HUES6 (cell line): Measurements from ENCODE around the gene ZNF479.
"Not testable (repeated sequence)": the region's sequence is repeated elsewhere in the genome, so short reads cannot be mapped to it uniquely, and the experiment has no call there.

ENCODE experiments used
- H3K27ac ChIP-seq: 2 replicates; pipeline ENCODE4 v1.7.0; 2013; ENCODE audit warnings: low read depth, mild to moderate bottlenecking, low read length, inconsistent platforms
- H3K27me3 ChIP-seq: 2 replicates; pipeline ENCODE4 v1.6.1; 2013; ENCODE audit warnings: low read length; ENCODE audit not compliant: control insufficient read depth, insufficient read depth
- H3K36me3 ChIP-seq: 2 replicates; pipeline ENCODE4 v1.6.1; 2013; ENCODE audit warnings: low read length; ENCODE audit not compliant: control insufficient read depth, insufficient read depth
- H3K4me1 ChIP-seq: 2 replicates; pipeline ENCODE4 v1.6.1; 2013; ENCODE audit warnings: low read length; ENCODE audit not compliant: control insufficient read depth, insufficient read depth
- H3K4me3 ChIP-seq: 2 replicates; pipeline ENCODE4 v1.5.1; 2013; ENCODE audit warnings: low read depth, low read length
- H3K9ac ChIP-seq: one replicate; pipeline ENCODE4 v1.6.1; 2013; ENCODE audit warnings: mild to moderate bottlenecking, low read length
- H3K9me3 ChIP-seq: 2 replicates; pipeline ENCODE4 v1.6.1; 2013; ENCODE audit warnings: low read depth, low read length; ENCODE audit not compliant: control insufficient read depth, insufficient read depth

ZNF479 gene

DNA sequence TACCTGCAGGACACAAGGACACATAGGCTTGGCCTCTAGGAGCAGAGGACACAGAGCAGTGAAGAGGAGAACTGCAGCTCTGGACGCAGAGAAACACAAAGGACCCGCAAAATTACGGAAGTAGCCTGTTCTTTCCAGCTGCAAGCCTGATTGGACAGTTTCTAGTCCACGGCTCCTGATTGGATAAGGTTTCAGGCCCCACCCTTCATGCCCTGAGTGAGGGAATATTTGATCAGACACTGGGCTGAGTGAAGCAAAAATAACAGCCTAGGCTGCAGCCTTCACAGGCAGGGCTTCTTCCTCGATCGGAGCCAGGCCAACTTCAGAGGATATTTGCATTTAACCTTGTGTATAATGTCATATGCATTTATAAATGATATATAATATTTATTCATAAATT, at the start of gene ZNF479:
Gene ZNF479 (minus strand): TSS at position 101 of the 400 bp plus-strand sequence. CDS start 112 bp downstream, outside the sequence.
- not testable (repeated sequence) for H3K9ac ChIP-seq, H3K27me3 ChIP-seq, H3K4me3 ChIP-seq, H3K27ac ChIP-seq, H3K4me1 ChIP-seq, H3K36me3 ChIP-seq
- H3K9me3 ChIP-seq, result peaks cover 61% of the 10 kb centered on the region

DNA sequence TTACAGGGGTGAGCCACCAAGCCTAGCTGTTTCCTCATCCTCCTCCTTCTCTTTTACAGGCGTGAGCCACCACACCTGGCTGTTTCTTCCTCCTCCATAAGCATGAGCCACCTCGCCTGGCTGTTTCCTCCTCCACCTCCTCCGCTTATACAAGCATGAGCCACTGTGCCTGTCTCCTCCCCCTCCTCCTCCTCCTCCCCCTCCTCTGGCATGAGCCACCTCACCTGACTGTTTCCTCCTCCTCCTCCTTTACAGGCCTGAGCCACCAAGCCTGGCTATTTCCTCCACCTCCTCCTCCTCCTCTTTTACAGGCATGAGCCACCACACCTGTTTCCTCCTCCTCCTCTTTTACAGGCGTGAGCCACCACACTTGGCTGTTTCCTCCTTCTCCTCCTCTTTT, 49.8 kb upstream of the ZNF479 start:
- Histone ChIP-seq H3K4me3 (no peak overlapping the region), H3K9me3 (peaks cover 66% of the 10 kb centered on the region), H3K4me1 (no peaks in the 10 kb centered on the region), H3K36me3 (no peaks in the 10 kb centered on the region), H3K27me3 (no peaks in the 10 kb centered on the region), H3K9ac (no peak overlapping the region), H3K27ac (no peak overlapping the region)

DNA sequence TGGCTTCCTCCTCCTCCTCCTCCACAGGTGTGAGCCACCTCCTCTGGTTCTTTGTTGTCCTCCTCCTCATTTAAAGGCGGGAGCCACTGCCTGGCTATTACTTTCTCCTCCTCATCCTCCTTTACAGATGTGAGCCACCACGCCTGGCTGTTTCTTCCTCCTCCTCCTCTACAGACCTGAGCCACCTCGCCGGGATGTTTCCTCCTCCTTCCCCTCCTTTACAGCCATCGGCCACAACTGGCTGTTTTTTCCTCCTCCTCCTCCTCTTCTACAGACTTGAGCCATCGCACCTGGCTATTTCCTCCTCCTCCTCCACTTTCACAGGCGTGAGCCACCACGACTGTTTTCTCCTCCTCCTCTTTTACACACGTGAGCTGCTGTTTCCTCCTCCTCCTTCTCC, 49.0 kb upstream of the ZNF479 start:
- peaks cover 73% of the 10 kb centered on the region for H3K9me3 ChIP-seq
- H3K27me3 ChIP-seq, result no peaks in the 10 kb centered on the region
- H3K4me1 ChIP-seq, result no peaks in the 10 kb centered on the region
- no peak overlapping the region for H3K4me3 ChIP-seq
- H3K27ac ChIP-seq, result no peak overlapping the region
- H3K36me3 ChIP-seq, result no peaks in the 10 kb centered on the region
- no peak overlapping the region for H3K9ac ChIP-seq

DNA sequence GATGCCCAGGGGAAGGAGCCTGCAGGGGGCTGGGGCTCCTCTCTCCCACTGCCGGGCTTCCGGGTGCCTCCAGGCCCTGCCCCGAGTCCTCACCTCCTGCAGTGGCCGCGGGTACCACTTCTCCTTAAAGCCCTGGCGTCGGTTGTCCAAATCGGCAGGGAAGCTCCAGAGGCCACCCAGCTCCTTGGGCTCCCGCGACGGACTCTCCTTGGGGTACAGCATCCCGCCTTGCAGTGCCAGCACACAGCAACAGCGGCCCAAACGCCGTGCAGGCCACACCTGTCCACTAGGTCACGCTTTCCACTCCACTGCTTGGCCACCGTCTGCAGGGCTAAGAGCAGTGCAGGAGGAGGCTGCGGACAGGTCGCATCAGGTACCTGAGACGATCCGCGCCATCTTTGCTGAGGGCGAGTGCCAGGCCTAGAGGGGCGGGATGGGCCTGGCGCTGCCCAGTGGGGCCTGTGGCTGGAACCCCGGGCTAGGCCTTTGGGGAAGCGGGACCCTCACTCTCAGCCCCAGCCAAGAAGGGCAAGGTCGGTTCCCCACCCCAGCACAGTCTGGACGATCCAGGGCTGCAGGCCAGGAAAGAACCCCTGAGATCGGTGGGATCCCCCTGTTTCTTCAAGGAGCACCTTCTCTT, 47.7 kb upstream of the ZNF479 start:
- Histone ChIP-seq H3K9ac (no peak overlapping the region), H3K36me3 (no peaks in the 10 kb centered on the region), H3K4me3 (no peak overlapping the region), H3K4me1 (no peaks in the 10 kb centered on the region), H3K27ac (no peak overlapping the region), H3K27me3 (no peaks in the 10 kb centered on the region), H3K9me3 (peaks cover 76% of the 10 kb centered on the region)

DNA sequence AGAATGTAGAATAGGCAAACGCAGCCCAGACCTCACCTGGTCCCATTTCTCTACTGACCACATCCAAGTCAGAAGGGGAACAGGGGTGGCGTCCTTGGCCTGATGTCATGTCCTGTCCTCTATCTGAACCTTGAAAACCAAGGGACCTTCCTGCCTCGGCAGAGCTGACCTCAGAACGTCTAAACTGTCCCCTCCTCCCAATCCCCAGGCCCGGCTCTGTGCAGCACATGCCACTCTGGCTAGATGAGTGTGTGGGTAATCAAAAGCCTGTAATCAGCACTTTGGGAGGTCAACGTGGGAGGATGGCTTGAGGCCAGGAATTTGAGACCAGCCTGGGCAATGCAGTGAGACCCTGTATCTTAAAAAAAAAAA, 46.5 kb upstream of the ZNF479 start:
- Histone ChIP-seq H3K36me3 (no peaks in the 10 kb centered on the region), H3K27ac (no peak overlapping the region), H3K4me3 (no peak overlapping the region), H3K9ac (no peak overlapping the region), H3K9me3 (peaks cover 70% of the 10 kb centered on the region), H3K4me1 (no peaks in the 10 kb centered on the region), H3K27me3 (no peaks in the 10 kb centered on the region)

DNA sequence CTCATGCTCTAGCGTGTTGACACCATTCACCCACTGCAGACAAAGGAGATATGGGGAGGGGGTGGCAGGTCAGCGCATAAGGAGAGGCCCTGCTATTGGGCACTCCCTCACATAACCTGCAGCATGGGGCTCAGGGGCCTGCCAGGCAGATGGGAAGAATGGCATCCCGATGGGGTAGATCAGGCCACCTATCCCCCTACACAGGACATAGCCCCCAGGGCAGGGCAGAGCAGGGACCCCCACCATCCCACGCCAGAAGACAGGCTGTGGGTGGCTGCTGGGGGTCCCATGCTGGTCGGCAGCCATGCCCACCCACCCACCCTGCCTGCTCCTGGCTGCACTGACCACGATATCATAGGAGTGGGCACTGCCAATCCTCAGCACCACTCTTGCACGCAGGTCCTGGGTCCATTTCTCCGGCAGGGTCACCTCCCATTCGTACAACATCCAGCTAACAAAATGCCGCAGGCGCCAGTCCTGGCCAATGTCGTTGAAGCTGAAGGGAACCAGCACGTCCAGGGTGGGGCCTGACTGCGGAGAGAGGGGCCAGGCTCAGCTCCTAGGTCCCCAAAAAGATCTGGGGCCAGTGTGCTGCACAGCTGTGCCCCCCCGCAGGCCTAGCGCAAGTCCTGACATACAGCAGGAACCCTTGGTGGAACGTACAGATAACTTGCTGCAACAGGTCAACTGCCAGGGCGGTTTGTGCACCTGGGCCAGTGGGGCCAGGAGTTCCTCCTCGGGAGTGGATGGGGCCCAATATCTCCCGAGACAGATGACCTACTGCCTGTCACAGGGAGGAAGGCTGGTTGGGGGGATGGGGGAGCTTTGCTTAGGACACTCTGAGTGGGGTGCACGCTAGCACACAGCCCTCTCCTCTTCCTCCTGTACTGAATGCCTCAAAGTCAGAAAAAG, 45.9 kb upstream of the ZNF479 start:
- H3K9me3 ChIP-seq, result peaks cover 64% of the 10 kb centered on the region
- no peaks in the 10 kb centered on the region for H3K27me3 ChIP-seq
- H3K9ac ChIP-seq, result no peak overlapping the region
- H3K36me3 ChIP-seq, result no peaks in the 10 kb centered on the region
- H3K4me1 ChIP-seq, result no peaks in the 10 kb centered on the region
- H3K4me3 ChIP-seq, result no peak overlapping the region
- H3K27ac ChIP-seq, result no peak overlapping the region

DNA sequence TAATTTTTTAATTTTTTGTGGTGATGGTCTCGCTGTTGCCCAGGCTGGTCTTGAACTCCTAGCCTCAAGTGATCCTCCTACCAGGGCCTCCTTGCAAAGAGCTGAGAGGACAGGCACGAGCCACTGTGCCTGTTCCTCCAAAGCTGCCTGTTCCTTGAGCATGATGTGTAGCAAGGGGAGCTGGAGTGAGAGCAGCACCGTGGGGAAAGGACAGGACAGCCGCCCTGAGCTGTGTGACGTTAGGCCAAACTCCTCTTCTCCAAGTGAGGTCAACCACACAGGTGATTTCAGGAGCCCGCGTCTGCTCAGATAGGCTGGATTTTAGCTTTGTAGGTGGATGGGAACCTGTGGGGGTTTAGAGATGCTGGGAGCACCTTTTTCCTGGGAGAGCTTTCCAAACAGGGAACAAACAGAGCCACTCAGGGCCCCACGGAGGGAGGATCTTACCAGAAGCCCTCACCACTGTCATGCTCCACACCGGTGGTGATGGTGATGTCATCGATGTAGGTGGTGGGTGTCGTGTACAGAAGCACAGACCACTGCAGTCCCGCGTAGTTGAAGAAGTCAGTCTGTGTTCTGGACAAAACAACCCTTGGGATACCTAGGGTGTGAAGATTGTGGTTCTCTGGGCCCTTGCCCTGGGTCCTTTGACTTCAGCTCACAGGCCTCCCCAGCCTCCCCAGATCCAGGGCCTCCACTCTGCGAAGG, 44.8 kb upstream of the ZNF479 start:
- H3K9me3 ChIP-seq, result peaks cover 54% of the 10 kb centered on the region
- H3K27ac ChIP-seq, result no peak overlapping the region
- no peaks in the 10 kb centered on the region for H3K27me3 ChIP-seq
- no peaks in the 10 kb centered on the region for H3K36me3 ChIP-seq
- no peaks in the 10 kb centered on the region for H3K4me1 ChIP-seq
- H3K4me3 ChIP-seq, result no peak overlapping the region
- no peak overlapping the region for H3K9ac ChIP-seq

DNA sequence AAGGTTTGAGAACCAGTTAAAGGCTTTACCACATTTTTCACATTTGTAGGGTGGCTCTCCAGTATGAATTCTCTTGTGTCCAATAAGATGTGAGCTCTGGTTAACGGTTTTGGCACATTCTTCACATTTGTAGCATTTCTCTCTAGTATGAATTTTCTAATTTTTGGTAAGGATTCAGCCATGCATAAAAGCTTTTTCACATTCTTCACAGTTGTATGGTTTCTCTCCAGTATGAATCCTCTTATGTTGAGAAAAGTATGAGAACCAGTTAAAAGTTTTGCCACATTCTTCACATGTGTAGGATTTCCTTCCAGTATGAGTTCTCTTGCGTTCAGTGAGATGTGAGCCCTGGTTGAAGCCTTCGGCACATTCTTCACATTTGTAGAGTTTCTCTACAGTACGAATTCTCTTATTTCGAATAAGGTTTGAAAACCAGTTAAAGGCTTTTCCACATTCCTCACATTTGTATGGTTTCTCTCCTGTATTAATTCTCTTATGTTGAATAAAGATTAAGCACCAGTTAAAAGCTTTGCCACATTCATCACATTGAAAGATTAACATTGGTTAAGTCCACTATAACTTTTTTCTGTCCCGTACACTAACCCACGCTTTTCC, 33.2 kb upstream of the ZNF479 start:
- no peak overlapping the region for H3K9ac ChIP-seq
- H3K4me3 ChIP-seq, result no peak overlapping the region
- H3K9me3 ChIP-seq, result peaks cover 55% of the 10 kb centered on the region
- H3K27ac ChIP-seq, result no peak overlapping the region
- no peaks in the 10 kb centered on the region for H3K36me3 ChIP-seq
- H3K27me3 ChIP-seq, result no peaks in the 10 kb centered on the region
- no peaks in the 10 kb centered on the region for H3K4me1 ChIP-seq

DNA sequence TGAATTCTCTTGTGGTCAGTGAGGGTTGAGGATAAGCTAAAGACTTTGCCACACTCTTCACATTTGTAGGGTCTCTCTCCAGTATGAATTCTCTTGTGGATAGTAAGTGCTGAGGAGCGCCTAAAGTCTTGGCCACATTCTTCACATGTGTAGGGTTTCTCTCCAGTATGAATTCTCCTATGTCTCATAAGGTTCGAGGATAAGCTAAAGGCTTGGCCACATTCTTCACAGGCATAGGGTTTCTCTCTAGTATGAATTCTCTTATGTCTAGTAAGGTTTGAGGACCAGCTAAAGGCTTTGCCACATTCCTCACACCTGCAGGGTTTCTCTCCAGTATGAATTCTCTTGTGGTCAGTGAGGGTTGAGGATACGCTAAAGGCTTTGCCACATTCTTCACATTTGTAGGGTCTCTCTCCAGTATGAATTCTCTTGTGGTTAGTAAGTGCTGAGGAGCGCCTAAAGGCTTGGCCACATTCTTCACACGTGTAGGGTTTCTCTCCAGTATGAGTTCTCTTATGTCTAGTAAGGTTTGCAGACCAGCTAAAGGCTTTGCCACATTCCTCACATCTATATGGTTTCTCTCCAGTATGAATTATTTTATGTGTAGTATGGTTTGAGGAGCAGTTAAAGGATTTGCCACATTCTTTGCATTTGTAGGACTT, 12.0 kb downstream of the ZNF479 start:
- not testable (repeated sequence) for H3K36me3 ChIP-seq, H3K4me3 ChIP-seq, H3K27me3 ChIP-seq, H3K9ac ChIP-seq, H3K27ac ChIP-seq, H3K4me1 ChIP-seq
- peaks cover 11% of the 10 kb centered on the region for H3K9me3 ChIP-seq
